Measurements from ENCODE around the gene DERL2.

Gene DERL2

DNA sequence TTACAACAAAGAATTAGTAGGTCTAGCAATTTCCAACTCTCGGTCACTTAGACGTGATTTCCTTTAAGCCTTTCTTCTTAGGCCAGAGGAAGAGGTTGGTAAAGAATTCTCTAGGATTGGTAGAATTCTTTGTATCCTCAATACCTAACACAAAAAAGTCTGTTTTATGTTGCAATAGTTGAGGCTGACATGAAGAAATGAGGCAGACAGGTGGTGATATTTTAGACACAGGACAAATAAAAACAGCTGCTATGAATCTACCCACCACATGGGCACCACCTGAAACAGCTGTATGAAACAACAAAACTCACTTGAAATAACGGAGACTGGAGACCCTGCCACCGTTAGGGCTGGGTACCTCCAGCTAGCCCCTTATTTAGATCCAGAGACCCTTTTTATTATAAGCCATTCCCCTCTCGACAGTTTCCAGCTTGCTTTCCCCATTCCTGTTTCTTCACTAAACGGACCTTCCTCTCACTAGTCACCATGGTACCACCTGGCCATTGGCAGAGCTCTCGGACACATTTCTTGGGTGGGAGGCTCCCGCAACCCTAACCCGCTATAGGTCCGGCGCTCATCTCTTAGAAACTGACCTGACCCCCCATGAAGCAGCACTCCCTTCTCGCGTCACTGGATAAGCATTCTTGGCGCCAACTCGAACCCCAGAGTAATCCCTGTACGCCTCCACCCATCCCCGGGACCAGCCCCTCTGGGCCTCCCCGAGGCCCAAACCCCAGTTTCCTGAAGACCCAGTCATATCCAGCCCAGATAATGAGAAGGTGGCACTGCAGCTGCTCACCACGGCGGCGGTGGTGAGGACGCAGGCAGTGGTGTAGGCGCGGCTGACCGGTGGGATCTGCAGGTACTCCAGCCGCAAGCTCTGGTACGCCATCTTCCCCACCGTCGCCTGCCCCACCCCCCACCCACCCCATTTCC, at the start of gene DERL2:
TSS of gene DERL2 (minus strand) at position 909 of the 936 bp plus-strand sequence. CDS start at position 892, 17 bp downstream.
- peak in 1 of 56 donors; percentile 73 for DNase-seq

DNA sequence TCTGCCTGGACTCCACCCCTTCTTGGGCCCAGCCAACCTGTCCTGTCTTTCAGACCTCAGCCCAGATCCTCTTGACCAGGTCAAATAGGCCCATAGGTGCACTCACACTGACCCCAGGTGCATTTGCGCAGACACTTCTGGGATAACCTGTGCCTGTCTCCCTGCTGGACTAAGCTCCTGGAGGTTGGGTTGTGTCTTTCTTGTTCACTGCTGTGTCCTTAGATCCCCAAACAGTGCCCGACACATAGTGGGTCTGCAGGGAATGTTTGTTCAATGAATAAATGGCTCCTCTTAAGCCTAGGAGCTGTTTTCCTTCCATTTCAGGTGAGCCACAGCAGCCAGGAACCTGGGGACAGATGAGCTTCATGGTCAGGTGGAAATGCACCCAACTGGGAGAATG, 49.5 kb upstream of the DERL2 start:
- DNase-seq: no peak

DNA sequence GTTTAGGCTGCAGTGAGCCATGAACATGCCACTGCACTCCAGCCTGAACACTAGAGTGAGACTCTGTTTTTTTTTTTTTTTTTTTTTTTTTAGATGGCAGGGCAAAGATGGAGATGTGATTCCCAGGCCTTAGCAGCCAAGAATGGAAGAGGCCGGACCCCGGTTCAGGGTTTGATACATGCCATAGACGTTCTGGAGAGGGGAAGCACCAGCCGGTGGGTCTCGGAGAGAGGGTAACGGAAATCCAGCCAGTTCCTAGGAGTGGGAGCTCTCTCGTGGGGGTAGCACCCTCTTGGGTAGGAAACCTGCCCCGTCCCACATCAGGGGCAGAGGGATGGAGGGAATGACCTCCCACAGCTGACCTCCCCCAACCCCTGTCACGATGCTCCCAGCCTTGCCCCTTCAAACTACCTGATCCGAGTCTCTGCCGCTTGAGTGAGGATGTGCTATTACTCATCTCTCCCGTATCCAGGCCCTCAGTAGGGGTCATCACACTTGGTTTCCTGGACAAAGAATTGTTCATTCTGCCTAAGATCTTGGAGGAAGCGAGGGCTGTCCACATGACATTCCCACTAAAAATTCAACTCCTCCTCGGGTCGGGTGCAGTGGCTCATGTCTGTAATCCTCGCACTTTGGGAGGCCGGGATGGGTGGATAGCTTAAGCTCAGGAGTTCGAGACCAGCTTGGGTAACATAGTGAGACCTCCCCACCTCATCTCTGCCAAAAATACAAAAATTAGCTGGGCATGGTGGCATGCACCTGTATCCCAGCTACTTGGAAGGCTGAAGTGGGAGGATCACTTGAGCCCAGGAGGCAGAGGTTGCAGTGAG, 47.7 kb upstream of the DERL2 start:
- no peak for DNase-seq

DNA sequence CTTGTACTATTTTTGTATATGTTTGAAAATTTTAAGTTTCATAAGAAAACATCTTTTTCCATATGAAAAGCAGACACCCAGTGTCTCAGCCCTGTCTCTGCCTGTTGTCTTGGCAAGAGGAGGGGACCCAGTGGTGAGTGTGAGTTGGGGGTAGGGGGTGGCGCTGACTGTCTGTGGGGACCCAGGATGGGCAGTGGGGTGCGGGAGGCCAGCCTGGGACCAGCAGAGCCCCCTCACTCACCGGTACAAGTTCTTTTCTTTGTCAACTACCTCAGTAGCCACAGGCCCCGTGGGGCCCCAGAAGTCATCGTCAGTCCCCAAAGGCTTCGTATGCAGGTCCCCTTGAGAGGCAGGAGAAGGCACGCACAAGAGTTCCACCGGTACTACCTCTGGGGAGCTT, 46.6 kb upstream of the DERL2 start:
- no peak for DNase-seq

DNA sequence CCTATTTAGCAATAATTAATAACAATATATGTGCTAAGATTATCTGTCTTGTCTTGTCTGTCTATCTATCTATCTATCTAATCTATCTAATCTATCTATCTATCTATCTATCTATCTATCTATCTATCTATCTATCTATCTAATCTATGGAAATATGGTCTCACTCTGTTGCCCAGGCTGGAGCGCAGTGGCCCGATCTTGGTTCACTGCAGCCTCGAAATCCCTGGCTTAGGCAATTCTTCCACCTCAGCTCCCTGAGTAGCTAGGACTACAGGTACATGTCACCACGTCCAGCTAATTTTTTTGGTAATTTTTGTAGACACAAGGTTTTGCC, 45.1 kb upstream of the DERL2 start:
- DNase-seq: no peak

DNA sequence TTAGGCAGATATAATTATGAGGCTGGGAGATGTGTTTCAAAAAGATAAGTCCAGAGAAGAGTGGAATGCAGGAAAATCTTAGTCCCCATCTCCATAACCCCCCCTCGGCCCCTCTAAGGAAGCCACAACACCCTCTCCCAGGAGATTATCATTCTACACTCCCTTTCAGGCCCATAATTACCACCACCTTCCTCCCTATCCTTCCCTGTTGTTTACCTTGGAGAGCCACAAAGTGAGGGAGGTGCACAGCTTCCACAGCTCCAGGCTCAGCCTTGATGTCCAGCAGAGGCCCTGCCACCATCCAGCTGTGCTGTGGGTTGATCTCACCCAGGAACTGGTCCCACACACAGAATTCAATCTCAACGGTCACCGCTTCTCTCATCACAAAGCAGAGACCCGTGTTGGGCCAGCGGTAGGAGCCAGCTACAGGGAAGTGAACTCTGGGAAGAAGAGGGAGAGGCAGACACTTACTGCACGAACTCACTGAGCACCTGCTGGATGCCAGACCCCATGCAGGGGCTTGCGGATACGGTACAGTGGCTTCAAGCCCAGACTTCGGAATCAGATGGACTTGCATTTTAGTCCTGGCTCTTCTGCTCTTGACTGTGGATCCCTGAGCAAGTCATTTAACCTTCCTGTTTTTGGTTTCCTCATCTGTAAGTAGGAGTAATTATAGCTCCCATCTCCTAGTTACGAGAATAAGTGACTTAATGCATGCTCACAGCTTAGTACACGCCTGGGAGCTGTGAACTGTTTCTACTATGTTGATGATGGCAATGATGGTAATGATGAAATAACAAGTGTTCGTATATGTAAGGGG, 44.5 kb upstream of the DERL2 start:
- DNase-seq: no peak

DNA sequence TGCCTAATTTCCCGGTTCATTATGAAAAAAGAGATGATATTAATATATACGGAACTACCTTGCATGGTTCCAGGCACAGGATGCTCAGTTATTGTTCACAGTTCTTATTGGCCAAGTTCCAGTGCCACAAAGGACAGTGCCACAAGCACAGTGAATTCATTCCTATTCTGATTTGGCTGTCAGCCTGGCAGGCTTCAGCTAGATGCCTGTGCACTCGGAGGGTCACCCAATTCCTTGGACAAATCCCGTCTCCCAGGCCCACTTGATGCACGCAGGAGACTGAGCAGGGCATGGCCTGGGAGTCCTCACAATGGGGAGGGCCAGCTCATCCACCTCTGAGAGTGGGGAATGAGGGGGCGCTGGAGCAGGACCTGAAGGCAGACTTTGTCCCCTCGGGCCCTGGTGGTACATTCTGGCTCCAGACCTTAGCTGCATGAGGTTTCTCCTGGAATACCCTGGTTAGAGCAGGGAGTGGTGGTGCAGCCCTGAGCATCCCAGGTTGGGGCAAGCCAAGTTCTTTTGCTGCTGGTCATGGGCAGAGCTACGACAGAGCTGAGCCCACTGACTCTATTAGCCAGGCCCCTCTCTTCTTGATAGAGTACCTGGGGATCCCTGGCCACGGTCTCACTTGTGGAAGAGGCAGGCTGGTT, 41.7 kb upstream of the DERL2 start:
- DNase-seq: peak in 3 of 56 donors; percentile 1 to 18 (median 17)

DNA sequence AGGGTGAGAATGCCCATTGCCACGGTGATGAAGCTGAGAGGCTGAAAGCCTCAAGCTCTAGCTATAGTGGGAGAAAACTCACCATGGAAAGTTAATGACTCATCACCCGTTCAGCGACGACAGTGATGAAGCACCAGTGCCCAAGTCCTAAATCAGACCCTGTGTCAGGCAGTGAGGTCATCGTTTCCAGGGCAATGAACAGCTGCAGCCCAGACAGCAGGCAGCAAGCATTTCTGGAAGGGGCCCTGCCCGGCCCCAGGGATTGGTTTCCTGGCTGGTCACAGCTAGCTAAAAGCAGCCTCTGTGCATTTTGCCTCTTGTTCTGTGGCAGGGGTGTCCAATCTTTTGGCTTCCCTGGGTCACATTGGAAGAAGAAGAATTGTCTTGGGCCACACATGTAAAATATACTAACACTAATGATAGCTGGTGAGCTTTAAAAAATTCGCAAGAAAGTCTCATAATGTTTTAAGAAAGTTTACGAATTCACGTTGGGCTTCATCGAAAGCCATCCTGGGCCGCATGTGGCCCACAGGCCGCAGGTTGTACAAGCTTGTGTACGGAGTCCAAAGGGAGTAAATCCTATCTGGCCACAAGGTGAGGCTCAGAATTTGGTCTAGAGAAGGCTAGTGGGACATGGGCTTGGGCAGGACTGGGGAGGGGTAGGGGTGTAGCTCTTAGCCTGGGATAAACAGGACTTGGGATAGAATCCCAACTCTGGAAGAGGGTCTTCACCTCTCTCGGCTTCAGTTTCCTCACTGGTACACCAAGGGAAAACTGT, 41.0 kb upstream of the DERL2 start:
- DNase-seq: peak in 52 of 56 donors; percentile 3 to 92 (median 60)

DNA sequence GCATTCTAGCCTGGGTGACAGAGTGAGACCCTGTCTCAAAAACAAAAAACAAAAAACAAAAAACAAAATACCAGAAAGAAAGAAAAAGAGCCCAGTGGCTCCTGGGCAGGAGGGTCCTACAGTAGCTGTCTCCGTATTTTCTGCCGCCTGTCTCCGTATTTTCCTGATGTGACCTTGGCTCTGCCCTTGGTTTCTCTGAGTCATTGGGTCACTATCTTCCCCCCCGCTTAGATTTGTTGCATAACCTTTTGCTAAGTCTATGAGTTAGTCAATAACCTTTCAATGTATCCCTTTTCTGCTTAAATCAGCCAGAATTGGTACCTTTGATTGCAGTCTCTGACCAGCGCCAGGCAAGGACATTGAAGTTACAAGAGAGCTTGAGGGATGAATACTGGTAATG, 37.3 kb upstream of the DERL2 start:
- DNase-seq: no peak

DNA sequence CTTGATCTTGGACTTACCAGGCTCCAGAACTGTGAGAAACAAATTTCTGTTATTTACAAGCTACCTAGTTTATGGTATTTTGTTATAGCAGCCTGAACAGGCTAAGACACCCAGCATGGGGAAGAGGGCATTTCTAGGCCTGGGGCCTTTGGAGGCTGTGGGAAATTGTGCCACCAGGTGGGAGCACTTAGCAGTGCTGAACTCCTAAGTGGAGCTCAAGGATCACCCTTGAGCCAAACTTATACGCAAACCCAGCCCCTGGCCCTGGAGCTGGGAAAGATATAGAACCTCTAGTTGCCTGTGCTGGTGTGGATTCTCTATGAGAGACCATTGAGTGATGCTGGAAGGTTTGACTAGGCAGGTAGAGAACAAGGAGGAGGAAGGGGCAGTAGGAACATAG, 36.5 kb upstream of the DERL2 start:
- no peak for DNase-seq

DNA sequence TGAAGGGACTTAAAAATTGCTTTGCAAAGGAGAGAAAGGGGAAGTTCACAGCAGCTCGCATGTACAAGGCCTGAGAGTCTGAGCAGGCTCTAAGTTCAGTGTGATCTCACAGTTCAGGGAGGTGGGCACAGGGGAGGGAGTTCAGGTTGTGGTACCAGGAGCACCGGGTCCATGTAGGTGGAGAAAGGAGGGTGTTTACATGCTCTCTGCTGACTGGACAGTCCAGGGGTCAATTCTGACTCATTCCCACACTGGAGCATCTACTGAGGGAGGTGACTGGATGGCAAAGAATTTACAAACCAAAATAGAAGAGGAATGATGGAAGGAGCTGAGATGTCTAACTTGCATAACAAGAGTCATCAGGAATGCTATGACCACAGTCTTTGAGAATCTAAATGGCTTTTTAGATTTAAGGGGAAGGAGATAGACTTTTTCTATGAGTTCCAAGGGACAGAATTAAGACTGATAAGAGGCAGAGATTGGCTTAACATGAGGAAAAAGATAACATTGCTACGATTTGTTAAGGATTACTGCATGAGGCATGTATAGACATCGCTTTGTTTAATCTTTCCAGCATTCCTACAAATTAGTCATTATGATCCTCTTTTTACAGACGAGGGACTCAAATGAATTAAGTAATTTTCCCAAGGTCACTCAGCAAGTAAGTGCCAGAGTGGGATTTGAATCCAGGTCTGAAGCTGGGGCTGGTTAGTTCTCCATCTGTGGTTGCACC, 30.2 kb upstream of the DERL2 start:
- no peak for DNase-seq

DNA sequence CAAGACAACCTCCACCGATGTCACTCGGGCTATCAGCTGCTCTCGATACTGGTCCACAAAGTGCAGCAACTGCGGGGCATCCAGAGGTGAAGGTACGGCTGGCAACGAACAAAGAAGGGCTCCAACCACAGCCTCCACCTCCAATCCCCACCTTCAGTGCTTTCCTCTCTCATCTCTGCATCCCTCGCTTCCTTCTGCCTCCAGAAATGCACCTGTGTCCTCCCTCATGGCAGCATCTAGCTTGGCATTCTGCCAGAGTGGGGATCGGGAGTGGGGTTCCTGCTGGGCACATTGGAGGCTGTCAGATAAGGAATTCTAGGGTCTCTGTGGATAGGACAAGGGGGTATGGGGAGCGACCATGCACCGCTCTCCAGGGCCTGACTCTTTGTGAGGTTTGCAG, 29.0 kb upstream of the DERL2 start:
- no peak for DNase-seq

DNA sequence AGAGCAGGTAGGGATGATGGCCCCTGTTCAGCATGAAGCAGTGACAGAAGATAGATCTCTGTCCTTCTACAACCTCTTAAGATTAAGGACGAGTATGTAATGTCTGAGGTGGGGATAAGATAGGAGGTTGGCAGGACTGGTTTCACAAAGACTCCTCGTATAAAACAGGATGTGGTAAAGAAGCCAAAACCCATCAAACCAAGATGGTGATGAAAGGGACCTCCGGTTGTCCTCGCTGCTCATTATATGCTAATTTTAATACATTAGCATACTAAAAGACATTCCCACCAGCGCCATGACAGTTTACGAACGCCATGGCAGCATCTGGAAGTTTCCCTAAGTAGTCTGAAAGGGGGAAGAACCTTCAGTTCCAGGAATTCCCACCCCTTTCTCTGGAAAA, 27.6 kb upstream of the DERL2 start:
- DNase-seq: no peak

DNA sequence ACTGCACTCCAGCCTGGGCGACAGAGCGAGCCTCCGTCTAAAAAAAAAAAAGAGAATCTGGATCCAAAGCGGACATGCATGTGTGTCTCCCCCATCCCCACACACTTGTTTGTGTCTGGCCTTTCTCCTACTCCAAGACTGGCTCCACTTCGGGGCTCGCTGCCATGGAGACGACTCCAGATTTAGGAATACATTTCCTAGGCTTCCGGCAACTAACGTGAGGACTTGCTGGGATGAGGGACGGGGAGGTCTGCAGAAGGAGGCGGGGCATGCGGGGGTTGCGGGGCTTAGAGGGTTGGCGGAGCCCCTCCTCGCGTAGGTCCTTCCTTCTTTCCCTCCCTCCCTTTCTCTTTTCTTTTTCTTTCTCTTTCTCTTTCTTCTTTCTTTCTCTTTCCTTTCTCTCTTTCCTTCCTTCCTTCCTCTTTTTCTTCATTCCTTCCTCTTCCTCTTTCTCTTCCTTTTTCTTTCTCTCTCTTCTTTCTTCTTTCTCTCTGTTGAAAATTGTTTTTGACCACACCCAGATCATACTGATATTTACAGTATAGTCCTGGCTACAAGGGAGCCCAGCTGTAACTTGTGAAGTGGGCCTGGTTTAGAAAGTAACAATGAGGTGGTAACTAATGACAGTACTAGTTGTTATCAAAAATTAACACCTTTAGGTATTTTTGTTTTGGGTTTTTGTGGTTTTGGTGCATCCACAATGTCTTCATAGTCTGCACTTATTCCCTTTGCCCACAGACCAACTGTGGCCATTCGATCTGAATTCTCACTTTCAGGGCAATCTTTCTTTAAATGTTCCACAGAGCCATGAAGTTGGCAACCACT, 25.6 kb upstream of the DERL2 start:
- DNase-seq: peak in 4 of 56 donors; percentile 8 to 26 (median 10)

DNA sequence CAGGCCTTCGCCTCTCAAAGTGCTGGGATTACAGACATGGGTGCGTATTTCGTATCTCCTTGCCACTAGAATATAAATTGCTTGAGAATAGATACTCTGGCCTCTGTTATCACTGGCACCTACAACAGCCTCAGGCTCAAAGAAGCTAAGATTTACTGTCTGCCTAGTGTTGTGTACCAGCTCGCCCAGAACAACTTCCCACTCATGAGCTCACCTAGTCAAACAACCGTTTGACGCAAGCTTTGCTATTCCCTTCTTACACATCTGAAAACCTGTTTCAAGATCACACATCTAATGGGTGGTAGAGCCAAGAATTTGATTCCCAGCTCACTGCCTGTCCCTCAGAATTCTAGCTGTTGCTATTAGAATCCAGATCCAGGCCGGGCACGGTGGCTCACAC, 24.8 kb upstream of the DERL2 start:
- DNase-seq: no peak

DNA sequence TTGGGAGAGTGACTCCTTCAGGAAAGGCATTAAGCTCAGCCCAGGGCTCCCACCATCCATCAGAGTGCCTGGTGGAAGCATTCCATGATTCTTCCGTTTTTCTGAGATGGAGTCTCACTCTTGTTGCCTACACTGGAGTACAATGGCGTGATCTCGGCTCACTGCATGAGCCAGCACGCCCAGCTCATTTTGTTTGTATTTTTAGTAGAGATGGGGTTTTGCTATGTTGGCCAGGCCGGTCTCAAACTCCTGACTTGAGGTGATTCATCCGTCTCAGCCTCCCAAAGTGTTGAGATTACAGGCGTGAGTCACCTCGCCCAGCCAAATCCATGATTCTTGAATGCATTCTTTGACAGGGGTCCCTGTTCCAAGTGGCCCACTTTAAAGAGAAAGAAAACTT, 23.5 kb upstream of the DERL2 start:
- no peak for DNase-seq

DNA sequence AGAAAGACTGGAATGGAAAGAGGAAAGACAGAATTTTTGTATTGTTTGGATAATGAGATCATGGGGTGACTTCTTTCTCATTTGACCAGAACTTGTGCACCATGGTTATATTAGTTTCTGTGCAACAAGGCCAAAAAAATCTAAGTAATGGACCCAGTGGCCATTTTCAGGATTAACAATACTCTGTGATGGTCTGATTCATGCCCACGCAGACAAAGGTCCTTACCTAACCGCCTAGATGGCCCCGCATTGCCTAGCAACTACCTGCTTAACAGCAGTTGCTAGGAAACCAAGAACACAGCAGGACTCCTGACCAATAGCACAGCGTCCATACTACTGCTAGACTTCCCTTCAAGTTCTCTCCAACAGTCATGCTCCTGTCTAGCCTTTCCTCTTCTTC, 22.8 kb upstream of the DERL2 start:
- no peak for DNase-seq

DNA sequence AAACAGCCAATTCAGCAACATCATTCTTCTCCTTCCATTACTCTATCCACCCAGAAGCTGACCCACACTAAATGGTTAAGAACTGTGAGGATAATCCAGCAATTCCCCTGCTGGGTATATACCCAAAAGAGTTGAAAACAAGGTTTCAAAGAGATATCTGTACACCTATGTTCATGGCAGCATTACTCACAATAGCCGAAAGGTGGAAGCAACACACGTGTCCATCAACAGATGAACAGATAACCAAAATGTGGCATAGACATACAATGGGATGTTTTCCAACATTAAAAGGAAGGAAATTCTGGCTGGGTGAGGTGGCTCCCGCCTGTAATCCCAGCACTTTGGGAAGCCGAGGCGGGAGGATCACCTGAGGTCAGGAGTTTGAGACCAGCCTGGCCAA, 20.3 kb upstream of the DERL2 start:
- DNase-seq: no peak

DNA sequence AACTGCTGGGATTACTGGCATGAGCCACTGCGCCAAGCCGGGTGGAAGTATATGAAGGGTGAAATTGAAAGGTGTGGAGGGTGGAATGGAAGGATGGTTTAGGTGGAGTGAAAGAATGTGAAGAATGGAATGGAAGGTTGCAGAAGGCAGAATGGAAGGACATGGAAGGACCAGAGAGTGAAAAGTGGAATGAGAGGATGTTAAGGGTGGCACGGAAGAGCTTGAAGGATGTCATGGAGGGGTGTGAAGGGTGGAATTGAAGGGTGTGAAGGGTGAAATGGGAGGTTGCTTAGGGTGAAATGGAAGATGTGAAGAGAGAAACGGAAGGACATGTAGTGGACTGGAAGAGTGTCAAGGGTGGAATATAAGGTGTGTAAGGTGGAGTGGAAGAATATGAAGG, 16.6 kb upstream of the DERL2 start:
- no peak for DNase-seq

Measured in nucleus accumbens (tissue), 56 donors.